WTC11 (cell line): ENCODE data around the gene YBX2. TPM values are rescaled to one million over a fixed set of nuclear protein-coding genes. Genes with fewer than 3 reads are reported as not detected.

Experiments used
- ATAC-seq: fragments of 200-7000 bp; cut with Tn5 transposase; 2 replicates; pipeline ENCODE4 v1.10.0; 2021; ENCODE audit warnings: mild to moderate bottlenecking, moderate library complexity
- CTCF ChIA-PET: fragments of 300-600 bp; sonication (Branson Sonifier 250); formaldehyde crosslinking; loops from one replicate; lab custom pipeline; 2021; ENCODE audit warnings: antibody characterized with exemption; lab: Charles Lee
- POLR2A ChIA-PET: fragments of 350-600 bp; sonication (Branson Sonifier 250); formaldehyde crosslinking; loops from one replicate; lab custom pipeline; 2021; ENCODE audit warnings: antibody characterized with exemption; lab: Charles Lee
- DNase-seq: peaks from one replicate; pipeline ENCODE4 v3.0.0; 2021; ENCODE audit warnings: low spot score
- H3K27ac Mint-ChIP-seq: 2 replicates; pipeline ENCODE4 v1.8.0; 2021; ENCODE audit warnings: mixed read lengths
- H3K27me3 Mint-ChIP-seq: 2 replicates; pipeline ENCODE4 v1.8.0; 2021; ENCODE audit warnings: low read depth, mild to moderate bottlenecking, moderate library complexity, mixed read lengths
- H3K36me3 Mint-ChIP-seq: 2 replicates; pipeline ENCODE4 v1.8.0; 2021; ENCODE audit warnings: mixed read lengths
- H3K4me1 Mint-ChIP-seq: 2 replicates; pipeline ENCODE4 v1.8.0; 2022; ENCODE audit warnings: mixed read lengths
- H3K4me3 Mint-ChIP-seq: 2 replicates; pipeline ENCODE4 v1.8.0; 2021; ENCODE audit warnings: mild to moderate bottlenecking, moderate library complexity, mixed read lengths
- H3K9me3 Mint-ChIP-seq: 2 replicates; pipeline ENCODE4 v1.8.0; 2021; ENCODE audit warnings: mixed read lengths
- EMX1 ChIP-seq: fragments of 250-450 bp; sonication (Bioruptor Pico); IDR thresholded peaks from 2 replicates; pipeline ENCODE4 v1.8.0; 2021; ENCODE audit warnings: mild to moderate bottlenecking
- FOXP1 ChIP-seq: sonication (generic); formaldehyde crosslinking; IDR thresholded peaks from 2 replicates; pipeline ENCODE4 v1.8.0; 2022; ENCODE audit warnings: missing genetic modification reagents, mild to moderate bottlenecking, moderate library complexity, borderline replicate concordance
- NFATC4 ChIP-seq: fragments of 250-450 bp; sonication (Bioruptor Pico); IDR thresholded peaks from 2 replicates; pipeline ENCODE4 v1.9.0; 2021; ENCODE audit warnings: mild to moderate bottlenecking
- NFYB ChIP-seq: sonication (generic); formaldehyde crosslinking; conservative IDR thresholded peaks from 2 replicates; pipeline ENCODE4 v1.8.0; 2022; ENCODE audit warnings: low read depth, missing genetic modification reagents
- PRRX2 ChIP-seq: fragments of 250-450 bp; sonication (Bioruptor Pico); IDR thresholded peaks from 2 replicates; pipeline ENCODE4 v1.8.0; 2021; ENCODE audit warnings: mild to moderate bottlenecking
- SP1 ChIP-seq: sonication (generic); formaldehyde crosslinking; conservative IDR thresholded peaks from 2 replicates; pipeline ENCODE4 v1.8.1; 2022; ENCODE audit warnings: missing genetic modification reagents
- ZBTB43 ChIP-seq: sonication (generic); formaldehyde crosslinking; IDR thresholded peaks from 2 replicates; pipeline ENCODE4 v1.8.1; 2023; ENCODE audit warnings: mild to moderate bottlenecking, missing genetic modification reagents
- ZNF121 ChIP-seq: sonication (generic); formaldehyde crosslinking; IDR thresholded peaks from 2 replicates; pipeline ENCODE4 v1.8.0; 2023; ENCODE audit warnings: missing genetic modification reagents
- ZNF219 ChIP-seq: sonication (generic); formaldehyde crosslinking; IDR thresholded peaks from 2 replicates; pipeline ENCODE4 v1.8.0; 2023; ENCODE audit warnings: missing genetic modification reagents, mild to moderate bottlenecking, borderline replicate concordance
- ZNF281 ChIP-seq: sonication (generic); formaldehyde crosslinking; IDR thresholded peaks from 2 replicates; pipeline ENCODE4 v1.8.0; 2023; ENCODE audit warnings: mild to moderate bottlenecking, missing genetic modification reagents
- ZNF416 ChIP-seq: fragments of 250-450 bp; sonication (Bioruptor Pico); IDR thresholded peaks from 2 replicates; pipeline ENCODE4 v1.9.0; 2021; ENCODE audit warnings: mild to moderate bottlenecking, inconsistent platforms
- ZNF425 ChIP-seq: fragments of 250-450 bp; sonication (Bioruptor Pico); conservative IDR thresholded peaks from 2 replicates; pipeline ENCODE4 v1.9.0; 2021; ENCODE audit warnings: mild to moderate bottlenecking
- ZNF532 ChIP-seq: fragments of 250-450 bp; sonication (Bioruptor Pico); IDR thresholded peaks from 2 replicates; pipeline ENCODE4 v1.9.0; 2021; ENCODE audit warnings: mild to moderate bottlenecking, borderline replicate concordance
- ZNF671 ChIP-seq: fragments of 250-450 bp; sonication (Bioruptor Pico); IDR thresholded peaks from 2 replicates; pipeline ENCODE4 v1.8.0; 2021; ENCODE audit warnings: mild to moderate bottlenecking
- total RNA-seq: library from RNA; stranded (reverse); gene quantifications from 3 replicates; pipeline ENCODE4 v1.2.3, GENCODE V29; 2021
- TF ChIP-seq, protein P1 (sequence below): sonication (generic); formaldehyde crosslinking; IDR thresholded peaks from 2 replicates; pipeline ENCODE4 v1.8.0; 2022; ENCODE audit warnings: mild to moderate bottlenecking, missing genetic modification reagents
- TF ChIP-seq, protein P2 (sequence below): fragments of 250-450 bp; sonication (Bioruptor Pico); IDR thresholded peaks from 2 replicates; pipeline ENCODE4 v1.8.0; 2021; ENCODE audit warnings: mild to moderate bottlenecking
- TF ChIP-seq, protein P3 (sequence below): sonication (generic); formaldehyde crosslinking; IDR thresholded peaks from 2 replicates; pipeline ENCODE4 v1.8.1; 2023; ENCODE audit warnings: mild to moderate bottlenecking, missing genetic modification reagents, moderate library complexity
- TF ChIP-seq, protein P4 (sequence below): fragments of 250-450 bp; sonication (Bioruptor Pico); IDR thresholded peaks from 2 replicates; pipeline ENCODE4 v1.9.0; 2021; ENCODE audit warnings: mild to moderate bottlenecking

YBX2 gene
- total RNA-seq, 1 experiment from 2014 or later, result 26.8 TPM

- TF ChIP-seq ZNF219 (CRISPR knock-in tag), result no peak
- no peak for TF ChIP-seq NFYB (CRISPR knock-in tag)
- TF ChIP-seq, protein P1, sequence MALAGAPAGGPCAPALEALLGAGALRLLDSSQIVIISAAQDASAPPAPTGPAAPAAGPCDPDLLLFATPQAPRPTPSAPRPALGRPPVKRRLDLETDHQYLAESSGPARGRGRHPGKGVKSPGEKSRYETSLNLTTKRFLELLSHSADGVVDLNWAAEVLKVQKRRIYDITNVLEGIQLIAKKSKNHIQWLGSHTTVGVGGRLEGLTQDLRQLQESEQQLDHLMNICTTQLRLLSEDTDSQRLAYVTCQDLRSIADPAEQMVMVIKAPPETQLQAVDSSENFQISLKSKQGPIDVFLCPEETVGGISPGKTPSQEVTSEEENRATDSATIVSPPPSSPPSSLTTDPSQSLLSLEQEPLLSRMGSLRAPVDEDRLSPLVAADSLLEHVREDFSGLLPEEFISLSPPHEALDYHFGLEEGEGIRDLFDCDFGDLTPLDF (CRISPR knock-in tag), result no peak
Observed at GRCh38 chr17:7309628-7310027, 15.2 kb upstream of the YBX2 start (continued).

- DNase-seq (peak; percentile 71), ATAC-seq (peak; percentile 10)
- CTCF ChIA-PET, result interaction anchor here (0.9 to 1.4 kb wide), 3 partner anchors 21 to 58 kb away, joined by 3 to 4 read pairs (median 4); partner anchors contain the start of genes CTDNEP1 and NEURL4
- 0 out of 2 replicates have a peak, but pooled peaks have one; percentile 36 for TF ChIP-seq SP1 (CRISPR knock-in tag)
- TF ChIP-seq, protein P2, sequence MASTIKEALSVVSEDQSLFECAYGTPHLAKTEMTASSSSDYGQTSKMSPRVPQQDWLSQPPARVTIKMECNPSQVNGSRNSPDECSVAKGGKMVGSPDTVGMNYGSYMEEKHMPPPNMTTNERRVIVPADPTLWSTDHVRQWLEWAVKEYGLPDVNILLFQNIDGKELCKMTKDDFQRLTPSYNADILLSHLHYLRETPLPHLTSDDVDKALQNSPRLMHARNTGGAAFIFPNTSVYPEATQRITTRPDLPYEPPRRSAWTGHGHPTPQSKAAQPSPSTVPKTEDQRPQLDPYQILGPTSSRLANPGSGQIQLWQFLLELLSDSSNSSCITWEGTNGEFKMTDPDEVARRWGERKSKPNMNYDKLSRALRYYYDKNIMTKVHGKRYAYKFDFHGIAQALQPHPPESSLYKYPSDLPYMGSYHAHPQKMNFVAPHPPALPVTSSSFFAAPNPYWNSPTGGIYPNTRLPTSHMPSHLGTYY (CRISPR knock-in tag), result 0 out of 2 replicates have a peak, but pooled peaks have one; percentile 35
- peak; percentile 52; the same call in 1 of the 2 replicates for TF ChIP-seq ZNF425
- TF ChIP-seq ZNF281 (CRISPR knock-in tag), result no peak
- 0 out of 2 replicates have a peak, but pooled peaks have one; percentile 44 for TF ChIP-seq ZNF121
- TF ChIP-seq FOXP1 (CRISPR knock-in tag), result 0 out of 2 replicates have a peak, but pooled peaks have one; percentile 4
- TF ChIP-seq, protein P3, sequence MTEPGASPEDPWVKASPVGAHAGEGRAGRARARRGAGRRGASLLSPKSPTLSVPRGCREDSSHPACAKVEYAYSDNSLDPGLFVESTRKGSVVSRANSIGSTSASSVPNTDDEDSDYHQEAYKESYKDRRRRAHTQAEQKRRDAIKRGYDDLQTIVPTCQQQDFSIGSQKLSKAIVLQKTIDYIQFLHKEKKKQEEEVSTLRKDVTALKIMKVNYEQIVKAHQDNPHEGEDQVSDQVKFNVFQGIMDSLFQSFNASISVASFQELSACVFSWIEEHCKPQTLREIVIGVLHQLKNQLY (CRISPR knock-in tag), result no peak
- 0 out of 2 replicates have a peak, but pooled peaks have one; percentile 11 for TF ChIP-seq ZNF532
- TF ChIP-seq, protein P4, sequence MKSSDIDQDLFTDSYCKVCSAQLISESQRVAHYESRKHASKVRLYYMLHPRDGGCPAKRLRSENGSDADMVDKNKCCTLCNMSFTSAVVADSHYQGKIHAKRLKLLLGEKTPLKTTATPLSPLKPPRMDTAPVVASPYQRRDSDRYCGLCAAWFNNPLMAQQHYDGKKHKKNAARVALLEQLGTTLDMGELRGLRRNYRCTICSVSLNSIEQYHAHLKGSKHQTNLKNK (CRISPR knock-in tag), result no peak; the same call in 1 of the 2 replicates
- TF ChIP-seq PRRX2 (CRISPR knock-in tag), result 0 out of 2 replicates have a peak, but pooled peaks have one; percentile 75
- no peak for TF ChIP-seq ZNF416 (CRISPR knock-in tag)
- TF ChIP-seq ZNF671 (CRISPR knock-in tag), result no peak
- no peak for TF ChIP-seq ZBTB43
- peak; percentile 20; the same call in 1 of the 2 replicates for TF ChIP-seq NFATC4
- TF ChIP-seq EMX1 (CRISPR knock-in tag), result peak; percentile 64; the same call in 1 of the 2 replicates
- peaks cover 31% of the 10 kb centered on the region for H3K4me1 Mint-ChIP-seq
- peak overlapping the region; percentile 89 for H3K4me3 Mint-ChIP-seq
- peak overlapping the region; percentile 96 for H3K27ac Mint-ChIP-seq
- peaks cover 9% of the 10 kb centered on the region for H3K27me3 Mint-ChIP-seq
- peaks cover 4% of the 10 kb centered on the region for H3K9me3 Mint-ChIP-seq
- H3K36me3 Mint-ChIP-seq, result peaks cover 45% of the 10 kb centered on the region
- POLR2A ChIA-PET, result interaction anchor here (0.8 to 1.1 kb wide), 3 partner anchors 21 to 274 kb away, joined by 3 to 7 read pairs (median 3); partner anchors contain the start of gene NEURL4
Observed at GRCh38 chr17:7308625-7309433, 14.4 kb upstream of the YBX2 start.
